GM12874 (cell line): ENCODE results near the gene AXIN2.

Experiments used
- CTCF ChIP-seq: IDR thresholded peaks from 2 replicates; pipeline ENCODE4 v1.5.1; 2011; ENCODE audit warnings: low read depth, mild to moderate bottlenecking, control low read depth, low read length, moderate library complexity; ENCODE audit not compliant: insufficient read depth

AXIN2 gene

GRCh38 chr17:65527381-65527780 is 34.1 kb downstream of the AXIN2 start:
- no peak for TF ChIP-seq CTCF

GRCh38 chr17:65523853-65524664 is 37.4 kb downstream of the AXIN2 start:
- TF ChIP-seq CTCF = no peak

GRCh38 chr17:65523411-65523810 is 38.0 kb downstream of the AXIN2 start:
- TF ChIP-seq CTCF = no peak

DNA sequence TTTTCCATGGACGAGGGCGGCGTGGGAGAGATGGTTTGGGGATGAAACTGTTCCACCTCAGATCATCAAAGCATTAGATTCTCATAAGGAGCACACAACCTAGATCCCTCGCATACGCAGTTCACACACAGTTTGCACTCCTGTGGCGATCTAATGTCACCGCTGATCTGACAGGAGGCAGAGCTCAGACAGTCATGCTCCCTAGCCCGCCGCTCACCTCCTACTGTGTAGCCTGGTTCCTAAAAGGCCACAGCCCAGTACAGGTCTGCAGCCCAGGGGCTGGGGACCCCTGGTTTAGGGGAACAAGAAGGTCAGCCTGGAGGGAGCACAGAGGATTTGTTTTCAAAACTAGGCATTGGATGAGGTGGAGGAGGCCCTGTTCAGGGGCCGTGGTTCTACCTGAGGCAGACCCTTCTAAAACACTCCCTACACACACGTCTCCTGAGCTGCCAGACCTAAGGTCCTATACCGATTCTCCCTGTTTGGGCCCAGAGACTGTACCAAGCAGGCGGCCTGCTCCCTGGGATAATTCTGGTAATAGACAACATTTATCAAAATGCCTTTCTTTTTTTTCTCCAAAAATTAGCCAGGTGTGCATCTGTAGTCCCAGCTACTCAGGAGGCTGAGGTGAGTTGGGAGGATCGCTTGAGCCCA is 38.6 kb downstream of the AXIN2 start:
- TF ChIP-seq CTCF = no peak

GRCh38 chr17:65519462-65519861 is 42.0 kb downstream of the AXIN2 start:
- no peak for TF ChIP-seq CTCF

DNA sequence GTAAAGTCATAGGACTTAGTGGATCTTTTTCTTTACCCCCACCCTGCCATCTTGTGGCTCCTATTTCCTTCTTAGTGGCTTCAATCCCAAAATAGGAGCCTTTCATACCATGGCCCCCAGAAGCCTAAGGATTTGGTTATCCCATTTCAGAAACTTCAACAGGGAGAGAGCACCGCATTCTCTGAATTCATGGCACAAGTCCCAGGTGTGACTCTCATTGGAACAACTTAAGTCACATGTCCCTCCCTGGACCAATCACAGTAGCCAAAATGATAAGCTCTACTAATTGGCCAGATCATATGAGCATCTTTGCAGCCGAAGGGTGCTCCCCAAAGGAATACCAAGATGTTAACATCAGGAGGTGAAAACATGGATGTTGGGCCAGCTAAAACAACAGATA is 43.2 kb downstream of the AXIN2 start:
- TF ChIP-seq CTCF = no peak

DNA sequence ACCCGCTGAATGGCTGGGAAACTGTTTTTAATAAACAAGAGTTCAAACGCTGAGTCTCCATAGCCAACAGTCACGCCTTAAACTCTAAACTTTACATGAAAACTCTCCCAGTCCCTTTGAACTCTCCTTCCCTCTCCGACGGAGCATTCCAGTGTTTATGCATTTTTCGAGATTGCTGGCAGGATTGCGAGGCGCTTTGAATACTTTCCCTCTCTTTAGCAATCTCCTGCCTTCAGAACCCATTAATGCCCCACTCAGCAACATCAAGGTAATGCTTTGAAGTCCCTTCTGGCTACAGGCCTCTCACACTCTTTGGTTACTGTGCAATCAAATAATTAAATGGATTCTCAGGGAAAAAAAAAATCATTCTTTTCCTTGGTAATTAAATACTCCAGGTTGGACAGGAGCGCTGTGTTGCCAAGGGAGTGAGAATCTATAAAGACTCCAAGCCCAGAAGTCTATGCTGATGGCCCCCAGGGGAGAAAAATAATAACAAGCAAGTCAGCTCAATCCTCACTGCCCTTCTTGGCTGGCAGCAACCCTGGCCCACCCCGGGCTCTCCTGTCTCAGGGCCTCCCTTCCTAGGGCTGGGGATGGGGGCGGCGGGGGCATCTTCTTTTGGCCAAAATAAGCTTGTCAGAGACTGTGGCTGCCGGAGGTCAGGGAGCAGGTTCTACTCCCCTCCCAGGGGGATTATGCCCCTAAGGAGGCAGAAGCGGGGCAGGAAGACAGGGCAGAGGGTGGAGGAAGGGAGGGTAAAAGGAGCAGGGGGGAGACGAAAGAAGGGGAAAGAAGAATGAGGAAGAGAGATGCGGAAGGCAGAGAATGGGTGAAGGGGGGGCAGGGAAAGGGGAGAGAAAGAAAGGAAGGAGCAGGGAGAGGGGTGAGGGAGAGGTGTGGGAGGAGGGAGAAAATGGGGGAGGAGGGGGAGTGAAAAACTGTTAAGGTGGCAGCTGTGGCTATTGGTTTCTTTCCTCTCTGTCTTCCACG is 45.2 kb downstream of the AXIN2 start:
- no peak for TF ChIP-seq CTCF
